ENCODE data around the gene FAT1.

The FAT1 gene

GRCh38 chr4:186554914-186555827, 168.5 kb downstream of the FAT1 start, which contains the start of gene MTNR1A:
Gene MTNR1A (minus strand): TSS chr4:186555567. CDS start chr4:186555365, 202 bp downstream.
- DNase-seq: peak in 1 of 2 experiments; percentile 10

GRCh38 chr4:186554539-186554913, 169.1 kb downstream of the FAT1 start:
- DNase-seq: peak in 1 of 2 experiments; percentile 7

GRCh38 chr4:186553717-186554116, 169.9 kb downstream of the FAT1 start:
- DNase-seq: no peak

- DNase-seq: no peak
Observed at GRCh38 chr4:186551849-186552248, 171.8 kb downstream of the FAT1 start.

- no peak for DNase-seq
Observed at GRCh38 chr4:186545436-186545835, 178.2 kb downstream of the FAT1 start.

GRCh38 chr4:186543206-186543605, 180.4 kb downstream of the FAT1 start:
- no peak for DNase-seq

- DNase-seq: no peak
Observed at GRCh38 chr4:186541801-186542200, 181.9 kb downstream of the FAT1 start.

- no peak for DNase-seq
Observed at GRCh38 chr4:186537843-186538521, 185.7 kb downstream of the FAT1 start.

Measured in NCI-H524 (cell line).